IMR-90 (cell line): ENCODE results near the gene NEK11. TPM values are rescaled to one million over a fixed set of nuclear protein-coding genes. Genes with fewer than 3 reads are reported as not detected.

Experiments
- ATAC-seq: fragments of 200-7000 bp; cut with Tn5 transposase; 2 replicates; pipeline ENCODE4 v1.9.1; 2020; ENCODE audit warnings: low read depth, mild to moderate bottlenecking, moderate library complexity
- BruUV-seq: library from RNA; stranded (reverse); fragments of 400-500 nt; replicated peaks from 2 replicates; lab custom pipeline; 2021; lab: Mats Ljungman, UMichigan
- CTCF ChIA-PET: fragments of 300-600 bp; formaldehyde crosslinking; extraction: SDS; loops from one replicate; lab custom pipeline; 2021; ENCODE audit warnings: antibody characterized with exemption; lab: Yijun Ruan, JAX
- POLR2A ChIA-PET: fragments of 300-600 bp; sonication (Branson Sonifier 250); formaldehyde crosslinking; loops from one replicate; lab custom pipeline; 2022; ENCODE audit warnings: antibody characterized with exemption; ENCODE audit not compliant: unreplicated experiment; lab: Charles Lee
- DNase-seq: peaks from one replicate; pipeline ENCODE4 v3.0.0; 2013
- H2AFZ ChIP-seq: replicated peaks from 2 replicates; pipeline ENCODE3; 2013; ENCODE audit warnings: low read length, mild to moderate bottlenecking; ENCODE audit not compliant: poor library complexity
- H2AK5ac ChIP-seq: 2 replicates; pipeline ENCODE4 v1.6.1; 2013; ENCODE audit warnings: low read depth, low read length, inconsistent platforms
- H2AK9ac ChIP-seq: replicated peaks from 2 replicates; pipeline ENCODE3; 2013; ENCODE audit warnings: mild to moderate bottlenecking, low read depth, low read length, moderate library complexity; ENCODE audit not compliant: poor library complexity
- H2BK120ac ChIP-seq: 2 replicates; pipeline ENCODE4 v1.6.1; 2013; ENCODE audit warnings: low read depth, low read length, inconsistent platforms
- H2BK15ac ChIP-seq: 3 replicates; pipeline ENCODE4 v1.6.1; 2013; ENCODE audit warnings: low read depth, low read length, inconsistent platforms
- H2BK20ac ChIP-seq: 2 replicates; pipeline ENCODE4 v1.6.1; 2013; ENCODE audit warnings: low read depth, mild to moderate bottlenecking, inconsistent platforms, low read length, moderate library complexity
- H2BK5ac ChIP-seq: 2 replicates; pipeline ENCODE4 v1.6.1; 2013; ENCODE audit warnings: mild to moderate bottlenecking, low read depth, low read length, inconsistent platforms; ENCODE audit not compliant: poor library complexity, severe bottlenecking
- H3K14ac ChIP-seq: replicated peaks from 2 replicates; pipeline ENCODE4 v1.6.1; 2013; ENCODE audit warnings: low read depth, low read length, inconsistent platforms
- H3K18ac ChIP-seq: 2 replicates; pipeline ENCODE4 v1.6.1; 2013; ENCODE audit warnings: low read depth, low read length, control low read depth
- H3K23ac ChIP-seq: 2 replicates; pipeline ENCODE4 v1.6.1; 2013; ENCODE audit warnings: low read depth, low read length, inconsistent platforms
- H3K27ac ChIP-seq: 2 replicates; pipeline ENCODE4 v1.5.1; 2013; ENCODE audit warnings: mild to moderate bottlenecking, control low read depth, low read length; ENCODE audit not compliant: insufficient read depth
- H3K27me3 ChIP-seq: 2 replicates; pipeline ENCODE4 v1.6.1; 2013; ENCODE audit warnings: low read length; ENCODE audit not compliant: control insufficient read depth, insufficient read depth
- H3K36me3 ChIP-seq: 2 replicates; pipeline ENCODE4 v1.6.1; 2013; ENCODE audit warnings: low read length, mixed read lengths; ENCODE audit not compliant: control insufficient read depth, insufficient read depth
- H3K4ac ChIP-seq: 2 replicates; pipeline ENCODE4 v1.6.1; 2013; ENCODE audit warnings: low read depth, low read length, inconsistent platforms
- H3K4me1 ChIP-seq: 2 replicates; pipeline ENCODE4 v1.6.1; 2013; ENCODE audit warnings: low read length, mixed read lengths; ENCODE audit not compliant: control insufficient read depth, insufficient read depth
- H3K4me2 ChIP-seq: 2 replicates; pipeline ENCODE4 v1.6.1; 2013; ENCODE audit warnings: low read depth, mild to moderate bottlenecking, control low read depth, low read length, moderate library complexity
- H3K4me3 ChIP-seq: 2 replicates; pipeline ENCODE4 v1.5.1; 2013; ENCODE audit warnings: low read depth, mild to moderate bottlenecking, control low read depth, low read length, moderate library complexity; ENCODE audit not compliant: insufficient read depth
- H3K56ac ChIP-seq: 2 replicates; pipeline ENCODE4 v1.6.1; 2013; ENCODE audit warnings: low read length, inconsistent platforms; ENCODE audit not compliant: insufficient read depth; ENCODE audit errors: extremely low read depth
- H3K79me1 ChIP-seq, 2 experiments: 2 replicates each; pipeline ENCODE4 v1.6.1; 2013; ENCODE audit warnings: low read length in 2 of 2, inconsistent platforms in 1 of 2, low read depth in 1 of 2
- H3K9ac ChIP-seq: 2 replicates; pipeline ENCODE4 v1.6.1; 2013; ENCODE audit warnings: low read depth, low read length, control low read depth
- H3K9me1 ChIP-seq: 2 replicates; pipeline ENCODE4 v1.6.1; 2013; ENCODE audit warnings: low read length, inconsistent platforms; ENCODE audit not compliant: insufficient read depth
- H3K9me3 ChIP-seq: 2 replicates; pipeline ENCODE4 v1.6.1; 2013; ENCODE audit warnings: low read length; ENCODE audit not compliant: control insufficient read depth, insufficient read depth
- H4K20me1 ChIP-seq: 2 replicates; pipeline ENCODE4 v1.6.1; 2013; ENCODE audit warnings: low read length, inconsistent platforms; ENCODE audit not compliant: insufficient read depth
- H4K5ac ChIP-seq: 2 replicates; pipeline ENCODE4 v1.6.1; 2013; ENCODE audit warnings: mild to moderate bottlenecking, low read depth, low read length, control low read depth
- H4K8ac ChIP-seq, 2 experiments: 2 replicates each; pipeline ENCODE4 v1.6.1; 2013; ENCODE audit warnings: low read depth in 2 of 2, low read length in 2 of 2, control low read depth in 1 of 2, inconsistent platforms in 1 of 2
- H4K91ac ChIP-seq: 2 replicates; pipeline ENCODE4 v1.6.1; 2013; ENCODE audit warnings: low read depth, low read length, inconsistent platforms; ENCODE audit not compliant: insufficient read depth
- CEBPB ChIP-seq: IDR thresholded peaks from 2 replicates; pipeline ENCODE4 v1.6.1; 2012; ENCODE audit warnings: low read depth, low read length, improper control_type of control experiment
- MAFK ChIP-seq: IDR thresholded peaks from 2 replicates; pipeline ENCODE4 v1.6.1; 2012; ENCODE audit warnings: low read depth, low read length, improper control_type of control experiment
- WGBS, 2 experiments: methylation state at CpG; one replicate each; pipeline versions ENCODE4 v1.1.5 to v1.1.7; 2013; ENCODE audit warnings: missing lambda C conversion rate in 2 of 2; ENCODE audit not compliant: insufficient read length in 1 of 2; ENCODE audit errors: extremely low coverage in 2 of 2; 5-methylcytosine and 5-hydroxymethylcytosine counted together
- dilution Hi-C: fragments of 300-500 bp; cut with HindIII; formaldehyde crosslinking; loops from one replicate; pipeline ENCODE4 v1.14.3; 2018; ENCODE audit warnings: low sequenced_read_pairs; ENCODE audit not compliant: unreplicated experiment
- in situ Hi-C: fragments of 300-500 bp; cut with MboI; formaldehyde crosslinking; loops from 3 replicates; pipeline ENCODE4 v1.14.3; 2019; ENCODE audit warnings: low sequenced_read_pairs, inconsistent platforms, mixed read lengths
- intact Hi-C: fragments of 100-400 bp; cut with micrococcal nuclease; formaldehyde crosslinking; loops from 2 replicates; pipeline ENCODE4 v1.10.0; 2022
- polyA plus RNA-seq, 3 experiments: library from polyadenylated mRNA; depleted of rRNA; stranded (reverse); fragments of >200 nt; gene quantifications; 2 replicates each; pipeline ENCODE4 v1.2.3, GENCODE V29; 2012; ENCODE audit warnings: low replicate concordance in 1 of 3
- total RNA-seq: library from RNA; depleted of rRNA; stranded (reverse); fragments of >200 nt; gene quantifications from 2 replicates; pipeline ENCODE4 v1.2.3, GENCODE V29; 2012

NEK11 gene
- total and polyA plus RNA-seq, 2 of the 4 experiments (the other 2 are of a cell fraction), result 1.1 to 1.6 TPM

DNA sequence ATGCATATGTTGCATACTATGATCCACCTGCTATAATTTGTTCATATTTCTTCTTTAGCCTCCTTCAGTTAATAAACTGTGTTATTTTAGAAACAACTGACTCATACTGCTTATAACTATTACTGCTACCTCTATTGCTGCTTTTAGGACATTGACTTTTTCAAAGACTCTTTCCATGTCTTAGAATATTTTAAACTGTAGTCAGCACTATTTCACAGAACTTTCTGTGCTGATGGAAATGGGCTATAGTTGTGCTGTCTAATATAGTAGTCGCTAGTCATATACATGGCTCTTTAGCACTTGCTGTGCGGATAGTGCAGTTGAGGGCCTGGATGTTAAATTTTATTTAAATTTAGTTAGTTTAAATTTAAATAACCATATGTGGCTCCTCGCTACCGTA, 55.6 kb downstream of the NEK11 start:
- no peak overlapping the region for H2AK5ac ChIP-seq
- intact Hi-C loops (no loop called here), dilution Hi-C loops (no loop called here), in situ Hi-C loops (no loop called here)
- no peak overlapping the region for H4K91ac ChIP-seq
- H3K9me3 ChIP-seq, result no peaks in the 10 kb centered on the region
- H3K27ac ChIP-seq, result no peak overlapping the region
- H3K9me1 ChIP-seq, result no peaks in the 10 kb centered on the region
- H4K20me1 ChIP-seq, result no peaks in the 10 kb centered on the region
- TF ChIP-seq CEBPB, result no peak
- peak; percentile 75 for TF ChIP-seq MAFK
- no peak overlapping the region for H2BK120ac ChIP-seq
- H2BK20ac ChIP-seq, result no peak overlapping the region
- H3K36me3 ChIP-seq, result no peaks in the 10 kb centered on the region
- no peak overlapping the region for H3K9ac ChIP-seq
- ATAC-seq (no peak), DNase-seq (no peak)
- no peak overlapping the region for H4K5ac ChIP-seq
- H2AK9ac ChIP-seq, result no peak overlapping the region
- no peak overlapping the region for H3K4me3 ChIP-seq
- no peak overlapping the region for H4K8ac ChIP-seq
- H3K4me1 ChIP-seq, result no peaks in the 10 kb centered on the region
- no peak overlapping the region for H3K4me2 ChIP-seq
- no peak overlapping the region for H3K18ac ChIP-seq
- H3K79me1 ChIP-seq, result no peaks in the 10 kb centered on the region
- no peak overlapping the region for H3K56ac ChIP-seq
- H3K4ac ChIP-seq, result no peak overlapping the region
- ChIA-PET CTCF (no interaction called here), POLR2A (no interaction called here)
- no peak overlapping the region for H2BK5ac ChIP-seq
- no peak overlapping the region for H3K23ac ChIP-seq
- H2BK15ac ChIP-seq, result no peak overlapping the region
- H3K14ac ChIP-seq, result no peak overlapping the region
- WGBS, 2 experiments, result no CpG with 5 or more reads among the region's 4 CpGs
- BruUV-seq, result no TSS peak
- H3K27me3 ChIP-seq, result no peaks in the 10 kb centered on the region
- H2AFZ ChIP-seq, result no peak overlapping the region
